Endodermal cell (in vitro differentiated cells): Measurements from ENCODE around the gene AGFG1. TPM values are rescaled to one million over a fixed set of nuclear protein-coding genes. Genes with fewer than 3 reads are reported as not detected.
A peak's percentile ranks its signal among the peaks of the same experiment; 100 is the strongest.

Experiments used
- DNase-seq: peaks from one replicate; pipeline ENCODE4 v3.0.0-alpha.2; 2017
- H3K27ac ChIP-seq: 2 replicates; pipeline ENCODE4 v1.5.1; 2013; ENCODE audit warnings: mild to moderate bottlenecking, low read depth, low read length, moderate library complexity
- H3K27me3 ChIP-seq: 2 replicates; pipeline ENCODE4 v1.6.1; 2013; ENCODE audit warnings: mild to moderate bottlenecking, low read length, moderate library complexity; ENCODE audit not compliant: insufficient read depth, control insufficient read depth, poor library complexity, severe bottlenecking
- H3K36me3 ChIP-seq: 2 replicates; pipeline ENCODE4 v1.7.0; 2013; ENCODE audit warnings: mild to moderate bottlenecking, low read length, moderate library complexity; ENCODE audit not compliant: control insufficient read depth, insufficient read depth
- H3K4me1 ChIP-seq: one replicate; pipeline ENCODE4 v1.7.0; 2013; ENCODE audit warnings: low read length; ENCODE audit not compliant: control insufficient read depth, insufficient read depth
- H3K4me3 ChIP-seq: 2 replicates; pipeline ENCODE4 v1.5.1; 2013; ENCODE audit warnings: mild to moderate bottlenecking, low read length, moderate library complexity
- H3K9ac ChIP-seq: 2 replicates; pipeline ENCODE4 v1.6.1; 2013; ENCODE audit warnings: mild to moderate bottlenecking, low read length, moderate library complexity; ENCODE audit not compliant: poor library complexity, severe bottlenecking; ENCODE audit errors: extremely low read depth
- H3K9me3 ChIP-seq: 2 replicates; pipeline ENCODE4 v1.6.1; 2013; ENCODE audit warnings: mild to moderate bottlenecking, low read length, moderate library complexity; ENCODE audit not compliant: control insufficient read depth
- H3K27ac Mint-ChIP-seq: 2 replicates; pipeline ENCODE4 v1.8.0; 2020; ENCODE audit warnings: mixed read lengths
- H3K27me3 Mint-ChIP-seq: 2 replicates; pipeline ENCODE4 v1.8.0; 2021; ENCODE audit warnings: mild to moderate bottlenecking, mixed read lengths; ENCODE audit not compliant: insufficient read depth
- H3K36me3 Mint-ChIP-seq: 2 replicates; pipeline ENCODE4 v1.8.0; 2020; ENCODE audit warnings: low read depth, mixed read lengths
- H3K4me1 Mint-ChIP-seq: 2 replicates; pipeline ENCODE4 v1.8.0; 2020; ENCODE audit warnings: mixed read lengths
- H3K4me3 Mint-ChIP-seq: 2 replicates; pipeline ENCODE4 v1.8.0; 2020; ENCODE audit warnings: mild to moderate bottlenecking, moderate library complexity, mixed read lengths
- H3K9me3 Mint-ChIP-seq: 2 replicates; pipeline ENCODE4 v1.8.0; 2020; ENCODE audit warnings: mild to moderate bottlenecking, mixed read lengths
- CTCF ChIP-seq: fragments of 200-600 bp; sonication (generic); conservative IDR thresholded peaks from 2 replicates; pipeline ENCODE4 v1.5.0; 2021; ENCODE audit warnings: antibody characterized with exemption, mild to moderate bottlenecking
- WGBS, 2 experiments: methylation state at CpG; one replicate each; pipeline versions ENCODE4 v1.1.5 to v1.1.7; 2013; ENCODE audit warnings: missing lambda C conversion rate in 2 of 2, mixed read lengths in 1 of 2; ENCODE audit not compliant: insufficient coverage in 1 of 2, insufficient read length in 1 of 2; 5-methylcytosine and 5-hydroxymethylcytosine counted together
- total RNA-seq, 2 donors: library from RNA; stranded (reverse); fragmentation: NEBNext Ultra II Directional in 1 of 2; extraction: Animal tissue kit (Norgen Biotek cat#: 25700) in 1 of 2; gene quantifications; 2 replicates in 1 of 2; 3 replicates in 1 of 2; pipeline ENCODE4 v1.2.1, GENCODE V29; 2021

Gene AGFG1
- total RNA-seq, 2 donors from 2014 or later: 90.3 to 92.0 TPM

- Mint-ChIP-seq H3K9me3 (no peaks in the 10 kb centered on the region), H3K27ac (no peak overlapping the region), H3K4me3 (peak overlapping the region; percentile 71), H3K4me1 (peaks cover 32% of the 10 kb centered on the region), H3K27me3 (no peaks in the 10 kb centered on the region), H3K36me3 (no peaks in the 10 kb centered on the region)
- no peaks in the 10 kb centered on the region for H3K27me3 ChIP-seq
- peaks cover 4% of the 10 kb centered on the region for H3K4me1 ChIP-seq
- TF ChIP-seq CTCF: no peak
- H3K9me3 ChIP-seq: no peaks in the 10 kb centered on the region
- peak overlapping the region; percentile 95 for H3K4me3 ChIP-seq
- WGBS, 2 experiments: 0 to 4% methylated on average over 4 to 105 of the region's 106 CpGs
- H3K36me3 ChIP-seq: no peaks in the 10 kb centered on the region
- H3K9ac ChIP-seq: peak overlapping the region; percentile 68
- DNase-seq: peak; percentile 82
- H3K27ac ChIP-seq: peak overlapping the region; percentile 71
Observed at GRCh38 chr2:227472265-227473121, 537 bp downstream of the AGFG1 start.

- H3K4me1 Mint-ChIP-seq: peaks cover 26% of the 10 kb centered on the region
- Histone ChIP-seq H3K27ac (no peak overlapping the region), H3K9me3 (no peaks in the 10 kb centered on the region), H3K4me3 (peak overlapping the region; percentile 95), H3K9ac (peak overlapping the region; percentile 68), H3K36me3 (no peaks in the 10 kb centered on the region), H3K4me1 (peaks cover 4% of the 10 kb centered on the region), H3K27me3 (no peaks in the 10 kb centered on the region)
- H3K9me3 Mint-ChIP-seq: no peaks in the 10 kb centered on the region
- H3K4me3 Mint-ChIP-seq: peak overlapping the region; percentile 71
- 2 to 6% methylated on average over 5 to 9 of the region's 9 CpGs for WGBS, 2 experiments
- H3K27ac Mint-ChIP-seq: peak overlapping the region; percentile 84
- H3K27me3 Mint-ChIP-seq: no peaks in the 10 kb centered on the region
- no peak for TF ChIP-seq CTCF
- H3K36me3 Mint-ChIP-seq: no peaks in the 10 kb centered on the region
- DNase-seq: no peak
Observed at GRCh38 chr2:227473122-227473461, 1.1 kb downstream of the AGFG1 start.

DNA sequence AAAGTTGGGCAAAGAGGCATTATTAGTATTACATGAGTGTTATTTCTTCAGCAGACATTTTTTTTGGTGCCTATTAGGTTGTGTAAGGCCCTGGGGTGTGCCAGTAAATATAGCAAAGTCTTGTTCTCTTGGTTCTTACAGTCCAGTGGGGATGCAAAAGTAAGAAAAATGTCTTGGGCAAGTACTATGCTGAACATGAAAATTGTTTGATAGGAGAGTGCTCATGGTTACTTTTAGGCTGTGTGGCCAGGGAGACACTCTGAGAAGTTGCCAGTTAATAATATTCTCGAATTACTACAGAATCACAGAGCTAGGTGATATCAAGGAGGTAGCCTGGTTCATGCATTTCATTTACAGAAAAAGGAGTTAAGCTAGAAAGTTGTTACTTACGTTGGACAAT is 1.9 kb downstream of the AGFG1 start:
- Mint-ChIP-seq H3K4me1 (peaks cover 26% of the 10 kb centered on the region), H3K27ac (no peak overlapping the region), H3K27me3 (no peaks in the 10 kb centered on the region), H3K4me3 (peak overlapping the region; percentile 71), H3K36me3 (no peaks in the 10 kb centered on the region), H3K9me3 (no peaks in the 10 kb centered on the region)
- peak overlapping the region; percentile 95 for H3K4me3 ChIP-seq
- H3K27ac ChIP-seq: no peak overlapping the region
- H3K9me3 ChIP-seq: no peaks in the 10 kb centered on the region
- no peaks in the 10 kb centered on the region for H3K27me3 ChIP-seq
- WGBS, 2 experiments: 67 to 76% methylated on average over 1 to 2 of the region's 2 CpGs
- TF ChIP-seq CTCF: no peak
- H3K4me1 ChIP-seq: peaks cover 4% of the 10 kb centered on the region
- peak overlapping the region; percentile 68 for H3K9ac ChIP-seq
- no peaks in the 10 kb centered on the region for H3K36me3 ChIP-seq
- DNase-seq: no peak
